HEK293 (cell line): ENCODE results near the gene CRYZ.

Experiments used
- CTCF ChIA-PET: fragments of 350-600 bp; formaldehyde crosslinking; extraction: SDS; loops from one replicate; lab custom pipeline; 2021; ENCODE audit warnings: antibody characterized with exemption; lab: Yijun Ruan, JAX
- POLR2A ChIA-PET: fragments of 300-600 bp; formaldehyde crosslinking; extraction: SDS; loops from one replicate; lab custom pipeline; 2020; ENCODE audit warnings: antibody characterized with exemption, inconsistent platforms; lab: Yijun Ruan, JAX
- H3K27ac ChIP-seq: fragments of 200-500 bp; sonication (Bioruptor generic); 2 replicates; pipeline ENCODE4 v1.5.1; 2014; ENCODE audit warnings: low read depth, low read length, control low read depth, inconsistent platforms; ENCODE audit errors: extremely low read depth
- H3K36me3 ChIP-seq, 2 experiments: fragments of 200-500 bp in 1 of 2; sonication (Bioruptor generic) in 1 of 2; 1 replicate in 1 of 2; 2 replicates in 1 of 2; pipeline ENCODE4 v1.5.1; 2014 to 2017; ENCODE audit warnings: inconsistent platforms in 2 of 2, low read length in 2 of 2; ENCODE audit not compliant: control insufficient read depth in 2 of 2, insufficient read depth in 1 of 2
- H3K4me1 ChIP-seq: fragments of 200-500 bp; sonication (Bioruptor generic); 2 replicates; pipeline ENCODE4 v1.5.1; 2014; ENCODE audit warnings: mild to moderate bottlenecking, low read length, inconsistent platforms; ENCODE audit not compliant: control insufficient read depth, insufficient read depth
- H3K4me3 ChIP-seq: 2 replicates; pipeline ENCODE4 v1.5.1; 2011; ENCODE audit warnings: low read depth, mild to moderate bottlenecking, control low read depth, low read length, moderate library complexity
- H3K9me3 ChIP-seq: fragments of 200-500 bp; sonication (Bioruptor generic); 2 replicates; pipeline ENCODE4 v1.5.1; 2014; ENCODE audit warnings: low read depth, low read length, inconsistent platforms; ENCODE audit not compliant: control insufficient read depth, insufficient read depth
- RBAK ChIP-seq: fragments of 450-650 bp; formaldehyde crosslinking; IDR thresholded peaks from 2 replicates; pipeline ENCODE4 v1.5.1; 2016; ENCODE audit warnings: missing biosample characterization, missing genetic modification characterization
- SCRT2 ChIP-seq: fragments of 450-650 bp; formaldehyde crosslinking; IDR thresholded peaks from 2 replicates; pipeline ENCODE4 v1.5.1; 2016; ENCODE audit warnings: missing biosample characterization, missing genetic modification characterization
- SP7 ChIP-seq: fragments of 450-650 bp; formaldehyde crosslinking; IDR thresholded peaks from 2 replicates; pipeline ENCODE4 v1.5.1; 2016; ENCODE audit warnings: missing biosample characterization, missing genetic modification characterization
- WT1 ChIP-seq: fragments of 450-650 bp; formaldehyde crosslinking; IDR thresholded peaks from 2 replicates; pipeline ENCODE4 v1.5.1; 2016; ENCODE audit warnings: missing biosample characterization, missing genetic modification characterization
- ZBTB49 ChIP-seq: fragments of 450-650 bp; formaldehyde crosslinking; IDR thresholded peaks from 2 replicates; pipeline ENCODE4 v1.5.1; 2016; ENCODE audit warnings: missing biosample characterization, missing genetic modification characterization, low read depth
- ZBTB7A ChIP-seq: fragments of 450-650 bp; formaldehyde crosslinking; IDR thresholded peaks from 2 replicates; pipeline ENCODE4 v1.5.1; 2016; ENCODE audit warnings: low read depth, missing biosample characterization, missing genetic modification characterization
- ZBTB8A ChIP-seq: fragments of 450-650 bp; formaldehyde crosslinking; IDR thresholded peaks from 2 replicates; pipeline ENCODE4 v1.5.1; 2016; ENCODE audit warnings: missing biosample characterization, missing genetic modification characterization
- ZFP3 ChIP-seq: fragments of 450-650 bp; formaldehyde crosslinking; IDR thresholded peaks from 2 replicates; pipeline ENCODE4 v1.5.1; 2016; ENCODE audit warnings: low read depth, missing biosample characterization, missing genetic modification characterization
- ZNF148 ChIP-seq: fragments of 450-650 bp; formaldehyde crosslinking; IDR thresholded peaks from 2 replicates; pipeline ENCODE4 v1.5.0; 2017; ENCODE audit warnings: missing biosample characterization, missing genetic modification characterization, borderline replicate concordance
- ZNF155 ChIP-seq: fragments of 450-650 bp; formaldehyde crosslinking; IDR thresholded peaks from 2 replicates; pipeline ENCODE4 v1.5.1; 2016; ENCODE audit warnings: missing biosample characterization, missing genetic modification characterization
- ZNF169 ChIP-seq: fragments of 450-650 bp; formaldehyde crosslinking; IDR thresholded peaks from 2 replicates; pipeline ENCODE4 v1.5.1; 2016; ENCODE audit warnings: missing biosample characterization, missing genetic modification characterization
- ZNF202 ChIP-seq: fragments of 450-650 bp; formaldehyde crosslinking; IDR thresholded peaks from 2 replicates; pipeline ENCODE4 v1.5.1; 2016; ENCODE audit warnings: missing biosample characterization, missing genetic modification characterization, borderline replicate concordance
- ZNF24 ChIP-seq: fragments of 450-650 bp; formaldehyde crosslinking; IDR thresholded peaks from 2 replicates; pipeline ENCODE4 v1.5.1; 2016; ENCODE audit warnings: missing biosample characterization, missing genetic modification characterization
- ZNF335 ChIP-seq: fragments of 450-650 bp; formaldehyde crosslinking; conservative IDR thresholded peaks from 2 replicates; pipeline ENCODE4 v1.5.1; 2016; ENCODE audit warnings: missing biosample characterization, missing genetic modification characterization
- ZNF362 ChIP-seq: fragments of 450-650 bp; formaldehyde crosslinking; IDR thresholded peaks from 2 replicates; pipeline ENCODE4 v1.5.1; 2016; ENCODE audit warnings: missing biosample characterization, missing genetic modification characterization
- ZNF404 ChIP-seq: fragments of 450-650 bp; formaldehyde crosslinking; IDR thresholded peaks from 2 replicates; pipeline ENCODE4 v1.5.1; 2017; ENCODE audit warnings: missing biosample characterization, missing genetic modification characterization
- ZNF423 ChIP-seq: fragments of 450-650 bp; formaldehyde crosslinking; IDR thresholded peaks from 2 replicates; pipeline ENCODE4 v1.5.1; 2016; ENCODE audit warnings: missing biosample characterization, missing genetic modification characterization
- ZNF501 ChIP-seq: fragments of 450-650 bp; formaldehyde crosslinking; IDR thresholded peaks from 2 replicates; pipeline ENCODE4 v1.5.1; 2016; ENCODE audit warnings: missing biosample characterization, missing genetic modification characterization
- ZNF548 ChIP-seq: fragments of 450-650 bp; formaldehyde crosslinking; IDR thresholded peaks from 2 replicates; pipeline ENCODE4 v1.5.1; 2016; ENCODE audit warnings: missing biosample characterization, missing genetic modification characterization
- ZNF549 ChIP-seq: fragments of 450-650 bp; IDR thresholded peaks from 2 replicates; pipeline ENCODE4 v1.5.1; 2018; ENCODE audit warnings: missing biosample characterization, missing genetic modification characterization, mild to moderate bottlenecking, inconsistent platforms, moderate library complexity
- ZNF571 ChIP-seq: fragments of 450-650 bp; formaldehyde crosslinking; IDR thresholded peaks from 2 replicates; pipeline ENCODE4 v1.5.0; 2017; ENCODE audit warnings: missing biosample characterization, missing genetic modification characterization
- ZNF596 ChIP-seq: fragments of 450-650 bp; IDR thresholded peaks from 2 replicates; pipeline ENCODE4 v1.5.0; 2018; ENCODE audit warnings: missing biosample characterization, mild to moderate bottlenecking, missing genetic modification characterization, moderate library complexity
- ZNF707 ChIP-seq: fragments of 450-650 bp; formaldehyde crosslinking; IDR thresholded peaks from 2 replicates; pipeline ENCODE4 v1.5.1; 2016; ENCODE audit warnings: missing biosample characterization, missing genetic modification characterization
- ZNF830 ChIP-seq: fragments of 450-650 bp; IDR thresholded peaks from 2 replicates; pipeline ENCODE4 v1.5.0; 2018; ENCODE audit warnings: missing biosample characterization, missing genetic modification characterization, low read depth, mild to moderate bottlenecking, moderate library complexity
- ZNF837 ChIP-seq: fragments of 450-650 bp; formaldehyde crosslinking; IDR thresholded peaks from 2 replicates; pipeline ENCODE4 v1.5.1; 2016; ENCODE audit warnings: missing biosample characterization, missing genetic modification characterization
- ZSCAN16 ChIP-seq: fragments of 450-650 bp; formaldehyde crosslinking; IDR thresholded peaks from 2 replicates; pipeline ENCODE4 v1.5.1; 2016; ENCODE audit warnings: missing biosample characterization, missing genetic modification characterization
- ZXDB ChIP-seq: fragments of 450-650 bp; formaldehyde crosslinking; IDR thresholded peaks from 2 replicates; pipeline ENCODE4 v1.5.1; 2016; ENCODE audit warnings: missing biosample characterization, missing genetic modification characterization
- TF ChIP-seq, protein P1 (sequence below): fragments of 450-650 bp; formaldehyde crosslinking; IDR thresholded peaks from 2 replicates; pipeline ENCODE4 v1.5.1; 2016; ENCODE audit warnings: missing biosample characterization, missing genetic modification characterization

The CRYZ gene

DNA sequence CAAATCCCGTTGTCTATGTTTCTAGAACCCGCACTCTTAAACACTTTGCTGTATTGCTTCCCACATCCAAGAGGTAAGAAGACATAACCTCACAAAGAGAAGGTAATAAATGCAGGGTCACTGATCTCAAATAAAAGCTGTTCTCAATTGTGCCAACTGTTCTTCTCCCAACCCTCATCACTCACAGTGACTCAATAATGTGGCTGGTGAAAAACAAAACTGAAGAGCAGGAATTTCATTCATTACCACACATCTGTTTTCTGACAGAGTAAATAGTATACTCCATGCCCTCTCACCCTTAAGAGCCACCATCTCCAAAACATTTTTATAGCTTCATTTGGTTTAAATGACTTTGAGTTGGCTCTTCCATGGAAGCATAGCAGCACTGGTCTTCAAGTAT lies 53.0 kb downstream of the CRYZ start (continued):
- TF ChIP-seq ZNF501 (tag by site-specific recombination) (no peak), ZNF596 (tag by site-specific recombination) (no peak), ZNF362 (tag by site-specific recombination) (no peak), ZNF148 (tag by site-specific recombination) (no peak), ZNF707 (tag by site-specific recombination) (no peak), ZNF830 (tag by site-specific recombination) (no peak), ZNF571 (tag by site-specific recombination) (no peak), SP7 (tag by site-specific recombination) (no peak), RBAK (tag by site-specific recombination) (no peak)
- TF ChIP-seq, protein P1, sequence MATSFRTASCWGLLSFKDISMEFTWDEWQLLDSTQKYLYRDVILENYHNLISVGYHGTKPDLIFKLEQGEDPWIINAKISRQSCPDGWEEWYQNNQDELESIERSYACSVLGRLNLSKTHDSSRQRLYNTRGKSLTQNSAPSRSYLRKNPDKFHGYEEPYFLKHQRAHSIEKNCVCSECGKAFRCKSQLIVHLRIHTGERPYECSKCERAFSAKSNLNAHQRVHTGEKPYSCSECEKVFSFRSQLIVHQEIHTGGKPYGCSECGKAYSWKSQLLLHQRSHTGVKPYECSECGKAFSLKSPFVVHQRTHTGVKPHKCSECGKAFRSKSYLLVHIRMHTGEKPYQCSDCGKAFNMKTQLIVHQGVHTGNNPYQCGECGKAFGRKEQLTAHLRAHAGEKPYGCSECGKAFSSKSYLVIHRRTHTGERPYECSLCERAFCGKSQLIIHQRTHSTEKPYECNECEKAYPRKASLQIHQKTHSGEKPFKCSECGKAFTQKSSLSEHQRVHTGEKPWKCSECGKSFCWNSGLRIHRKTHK (tag by site-specific recombination) = no peak

- CTCF ChIA-PET = interaction anchor here (0.7 kb wide), 1 partner anchor 580 kb away, joined by 4 read pairs; no protein-coding TSS in a partner anchor
- Histone ChIP-seq H3K27ac (no peak overlapping the region), H3K36me3 (no peaks in the 10 kb centered on the region), H3K9me3 (no peaks in the 10 kb centered on the region), H3K4me3 (no peak overlapping the region), H3K4me1 (no peaks in the 10 kb centered on the region)
- POLR2A ChIA-PET = no interaction called here
- TF ChIP-seq ZNF549 (tag by site-specific recombination) = no peak
- TF ChIP-seq ZNF335 (tag by site-specific recombination) = no peak
- no peak for TF ChIP-seq ZXDB (tag by site-specific recombination)
- no peak for TF ChIP-seq RBAK (tag by site-specific recombination)
- no peak for TF ChIP-seq ZNF548 (tag by site-specific recombination)
- no peak for TF ChIP-seq ZNF155 (tag by site-specific recombination)
- no peak for TF ChIP-seq ZBTB8A (tag by site-specific recombination)
- TF ChIP-seq ZBTB49 (tag by site-specific recombination) = no peak
- TF ChIP-seq ZFP3 = no peak
- no peak for TF ChIP-seq ZNF24 (tag by site-specific recombination)
- no peak for TF ChIP-seq ZSCAN16 (tag by site-specific recombination)
- no peak for TF ChIP-seq ZNF837
- no peak for TF ChIP-seq SCRT2 (tag by site-specific recombination)
- TF ChIP-seq ZNF404 (tag by site-specific recombination) = no peak
- TF ChIP-seq ZNF169 (tag by site-specific recombination) = no peak
- TF ChIP-seq ZBTB7A (tag by site-specific recombination) = no peak
- no peak for TF ChIP-seq ZNF423
- no peak for TF ChIP-seq ZNF202 (tag by site-specific recombination)
- TF ChIP-seq WT1 (tag by site-specific recombination) = no peak
These were observed 54.9 kb downstream of the CRYZ start for GRCh38 chr1:74677926-74678325.
